ENCODE measurements around the gene GNG8.

The GNG8 gene

DNA sequence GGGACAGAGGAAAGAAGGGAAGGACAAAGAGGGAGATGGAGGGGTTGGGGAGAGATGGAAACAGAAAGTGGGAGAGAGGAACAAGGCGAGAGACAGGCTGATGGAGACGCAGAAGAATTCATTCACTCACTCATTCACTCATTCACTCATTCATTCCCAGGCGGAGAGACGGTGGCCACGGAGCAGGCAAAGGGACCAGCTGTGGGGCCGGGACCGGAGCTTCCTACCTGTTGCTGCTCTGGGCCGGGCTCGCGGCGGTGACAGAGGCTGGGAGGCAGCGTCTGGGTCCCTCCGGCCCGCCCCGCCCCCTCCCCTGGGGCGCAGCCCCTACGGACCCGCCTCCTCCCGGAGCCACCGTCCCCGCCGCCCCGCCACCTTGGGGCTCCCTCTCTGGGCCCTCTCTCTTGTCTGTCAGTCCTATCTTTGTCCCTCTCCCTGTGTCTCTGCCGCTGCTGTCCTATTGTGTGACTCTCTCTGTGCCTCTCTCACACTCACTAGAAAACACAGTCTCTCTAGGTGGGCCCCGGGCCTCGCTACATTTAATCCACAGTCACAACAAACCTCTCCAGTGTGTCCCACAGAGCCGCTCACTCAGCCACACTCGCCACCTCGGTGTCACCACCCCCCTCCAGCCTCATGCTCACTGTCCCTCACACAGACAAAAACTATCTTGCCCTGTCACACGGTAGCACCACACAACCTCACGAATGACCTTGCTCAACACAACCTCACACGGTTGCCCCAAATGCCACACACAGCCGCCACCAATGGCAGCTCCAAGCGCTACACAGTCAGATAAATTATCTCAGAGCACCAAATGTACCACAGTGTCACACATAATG, at the start of gene GNG8:
TSS of gene GNG8 (minus strand) at position 283 of the 842 bp plus-strand sequence. CDS start 1,520 bp downstream, outside the sequence.
- no peak for DNase-seq

- DNase-seq = no peak
These were observed 49.2 kb upstream of the GNG8 start for GRCh38 chr19:46685189-46685588.

GRCh38 chr19:46678110-46678732, 42.2 kb upstream of the GNG8 start:
- DNase-seq = no peak

GRCh38 chr19:46674416-46675178, 38.6 kb upstream of the GNG8 start:
- DNase-seq = no peak

DNA sequence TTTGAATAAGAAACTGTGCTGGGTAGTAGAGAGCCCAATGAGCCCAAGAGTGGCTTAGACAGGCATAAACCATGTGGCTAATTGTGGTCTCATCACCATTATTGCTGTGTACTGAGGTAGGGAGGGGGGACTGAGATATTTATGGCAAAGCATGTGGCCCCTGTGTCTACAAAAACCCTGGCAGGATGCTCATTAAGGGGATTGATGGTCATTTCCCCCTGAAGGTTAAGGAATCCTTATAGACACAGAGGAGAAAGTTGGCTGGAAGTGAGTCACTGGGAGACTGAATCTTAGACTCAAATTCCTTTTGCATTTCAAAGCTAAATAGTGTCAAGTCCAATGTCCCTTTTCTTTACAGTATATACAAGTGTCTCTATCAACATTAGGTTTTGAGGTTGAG, 34.8 kb upstream of the GNG8 start:
- DNase-seq = no peak

- no peak for DNase-seq
These were observed 32.7 kb upstream of the GNG8 start for GRCh38 chr19:46668662-46669061.

DNA sequence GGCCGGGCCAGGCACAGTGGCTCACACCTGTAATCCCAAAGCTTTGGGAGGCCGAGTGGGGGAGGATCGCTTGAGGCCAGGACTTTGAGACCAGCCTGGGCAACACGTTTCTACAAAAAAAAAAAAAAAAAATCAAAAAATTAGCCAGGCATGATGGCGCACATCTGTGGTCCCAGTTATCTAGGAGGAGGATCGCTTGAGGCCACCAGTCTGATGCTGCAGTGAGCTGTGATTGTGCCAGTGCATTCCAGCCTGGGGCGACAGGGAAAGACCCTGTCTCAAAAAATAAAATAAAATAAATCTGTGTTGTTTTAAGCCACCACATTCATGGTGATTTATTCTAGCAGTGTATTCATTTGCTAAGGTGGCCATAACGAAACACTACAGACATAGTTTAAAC, 29.1 kb upstream of the GNG8 start:
- DNase-seq = no peak

GRCh38 chr19:46661735-46662592, 26.0 kb upstream of the GNG8 start:
- DNase-seq = peak; percentile 63

DNA sequence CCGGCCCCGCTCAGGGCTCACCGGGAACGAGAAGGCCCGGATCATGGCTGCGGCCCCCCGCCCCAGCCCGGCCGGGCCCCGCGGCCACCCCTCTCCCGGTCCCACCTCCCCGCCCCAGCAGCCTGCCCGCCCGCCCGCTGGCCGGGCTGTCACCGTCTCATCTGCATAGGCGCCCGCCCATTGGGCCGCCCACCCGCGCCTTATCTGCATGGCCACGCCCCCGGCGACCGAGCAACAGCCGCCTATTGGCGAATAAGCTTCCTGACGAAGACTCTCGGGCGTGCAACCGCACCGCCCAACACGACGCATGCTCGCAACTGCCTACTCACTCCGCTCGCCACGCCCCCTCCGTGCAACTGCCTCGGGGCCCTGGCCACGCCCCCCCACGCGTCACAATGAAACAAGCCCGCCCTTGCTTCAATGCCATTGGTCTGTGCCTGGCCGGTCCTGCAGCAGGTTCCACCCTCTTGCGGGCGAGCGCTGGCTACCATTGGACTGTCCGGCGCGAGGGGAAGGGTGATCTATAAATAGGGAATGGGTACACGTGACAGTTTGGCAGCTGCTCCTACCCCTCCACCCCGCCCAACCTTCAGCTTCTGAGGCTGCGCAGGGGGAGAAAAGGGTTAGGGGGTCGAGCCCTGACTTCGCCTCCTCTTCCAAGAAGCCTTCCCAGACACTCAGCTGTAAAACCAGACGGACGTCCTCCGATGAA, 25.2 kb upstream of the GNG8 start, which contains the start of gene DACT3:
TSS of gene DACT3 (minus strand) at position 163 of the 712 bp plus-strand sequence. CDS start at position 45, 118 bp downstream.
- DNase-seq = peak; percentile 100

GRCh38 chr19:46660551-46661019, 24.6 kb upstream of the GNG8 start:
- no peak for DNase-seq

DNA sequence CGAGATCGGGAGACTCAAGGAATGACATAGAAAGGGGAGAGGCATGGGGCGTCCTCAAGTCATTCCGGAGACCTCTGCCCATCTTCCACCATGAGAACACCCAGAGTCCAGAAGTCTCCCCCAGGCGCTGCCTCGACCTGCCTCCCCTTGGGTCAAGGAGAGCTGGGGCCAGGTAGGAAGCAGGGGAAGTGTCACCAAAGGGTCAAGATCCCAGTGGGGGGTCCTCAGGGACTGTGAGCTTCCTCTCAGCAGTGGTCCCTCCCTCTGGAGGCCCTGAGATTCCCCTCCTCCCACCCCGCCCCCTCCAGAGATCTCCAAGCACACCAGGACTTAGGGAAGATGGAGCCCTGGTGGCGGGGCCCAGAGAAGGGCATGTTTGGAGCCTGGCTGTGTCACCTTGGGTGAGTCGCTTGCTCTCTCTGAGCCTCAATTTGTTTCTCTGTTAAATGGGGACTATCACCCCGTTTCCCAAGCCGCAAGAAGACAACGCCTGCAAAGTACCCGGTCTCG, 24.1 kb upstream of the GNG8 start:
- no peak for DNase-seq

GRCh38 chr19:46659151-46660007, 23.4 kb upstream of the GNG8 start:
- no peak for DNase-seq

- no peak for DNase-seq
These were observed 20.5 kb upstream of the GNG8 start for GRCh38 chr19:46656541-46656940.

- no peak for DNase-seq
These were observed 18.7 kb upstream of the GNG8 start for GRCh38 chr19:46654621-46655152.

GRCh38 chr19:46650445-46650844, 14.4 kb upstream of the GNG8 start:
- DNase-seq = no peak

- DNase-seq = no peak
These were observed 13.3 kb upstream of the GNG8 start for GRCh38 chr19:46648961-46649960.

DNA sequence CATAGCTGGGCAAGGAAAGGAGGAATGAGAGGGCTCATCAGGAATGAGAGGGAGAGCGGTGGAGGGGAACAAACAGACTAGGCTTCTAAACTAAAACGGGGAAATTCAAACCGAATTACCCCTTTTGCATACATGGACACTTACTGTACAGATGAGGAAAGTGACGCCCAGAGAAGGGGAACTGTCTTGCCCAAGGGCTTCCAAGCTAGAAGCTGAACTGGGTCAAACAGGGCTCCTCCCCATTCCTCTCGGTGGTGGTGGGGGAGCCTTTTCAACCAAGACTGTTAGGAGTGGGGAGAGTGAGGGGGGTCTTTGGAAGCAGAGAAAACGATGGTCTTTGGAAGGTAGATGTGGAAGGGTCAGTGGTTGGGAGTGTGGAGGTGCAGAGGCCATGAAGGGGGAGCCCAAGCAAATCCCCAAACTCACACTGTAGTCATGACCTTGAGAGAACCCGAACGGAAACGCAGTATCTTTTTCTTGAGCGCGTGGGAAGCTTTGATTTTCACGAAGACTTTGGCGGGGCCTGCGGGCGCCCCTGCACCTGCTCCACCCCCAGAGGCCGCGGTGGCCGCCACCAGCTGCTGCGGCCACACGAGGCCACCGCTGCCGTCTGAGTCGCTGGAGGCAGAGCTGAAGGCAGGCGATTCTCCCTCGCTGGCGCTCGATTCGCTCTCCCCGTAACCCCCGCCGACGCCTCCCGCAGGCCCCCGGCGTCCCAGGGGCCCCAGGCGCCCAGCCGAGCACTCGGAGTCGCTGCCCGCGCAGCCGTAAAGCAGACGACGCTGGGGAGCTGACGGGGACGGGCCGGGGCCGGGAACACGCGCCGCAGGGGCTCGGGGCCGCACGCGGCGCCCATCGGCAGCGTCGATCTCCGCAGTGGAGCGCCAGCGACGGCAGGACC, 12.3 kb upstream of the GNG8 start:
- no peak for DNase-seq

DNA sequence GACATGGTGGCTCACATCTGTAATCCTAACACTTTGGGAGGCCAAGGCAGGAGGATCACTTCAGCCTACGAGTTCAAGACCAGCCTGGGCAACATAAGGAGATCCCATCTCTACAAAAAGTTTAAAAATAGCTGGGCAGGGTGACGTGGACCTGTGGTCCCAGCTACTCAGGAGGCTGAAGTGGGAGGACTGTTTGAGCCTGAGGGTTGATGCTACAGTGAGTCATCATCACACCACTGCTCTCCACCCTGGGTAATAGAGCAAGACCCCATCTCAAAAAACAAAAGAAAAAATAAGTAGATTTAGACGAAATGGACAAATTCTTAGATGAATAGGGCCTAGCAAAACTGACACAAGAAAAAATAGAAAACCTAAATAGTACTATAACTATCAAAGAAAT, 10.4 kb upstream of the GNG8 start:
- DNase-seq = no peak
